Thyroid gland (tissue), 4 donors: ENCODE results near the gene MAPK11. TPM values are rescaled to one million over a fixed set of nuclear protein-coding genes. Genes with fewer than 3 reads are reported as not detected.

ENCODE experiments used
- DNase-seq, 2 donors: peaks; one replicate each; pipeline ENCODE4 v3.0.0-alpha.2; 2019
- H3K27ac ChIP-seq, 3 donors: fragments of 200-600 bp; sonication (generic); 1 replicate in 2 of 3; 2 replicates in 1 of 3; pipeline ENCODE4 v1.5.1; 2016 to 2019; ENCODE audit warnings: mild to moderate bottlenecking in 1 of 3, moderate library complexity in 1 of 3
- H3K27me3 ChIP-seq: fragments of 200-600 bp; sonication (generic); one replicate; pipeline ENCODE4 v1.5.1; 2019
- H3K36me3 ChIP-seq, 2 donors: fragments of 200-600 bp; sonication (generic); one replicate each; pipeline ENCODE4 v1.5.1; 2016 to 2019
- H3K4me1 ChIP-seq, 2 donors: fragments of 200-600 bp; sonication (generic); one replicate each; pipeline ENCODE4 v1.5.1; 2017 to 2019
- H3K4me3 ChIP-seq, 3 donors: fragments of 200-600 bp; sonication (generic); replicated peaks in 1 of 3; 1 replicate in 2 of 3; 2 replicates in 1 of 3; pipeline ENCODE4 v1.5.1; 2016; ENCODE audit warnings: mild to moderate bottlenecking in 1 of 3
- H3K9me3 ChIP-seq: fragments of 200-600 bp; sonication (generic); one replicate; pipeline ENCODE4 v1.5.1; 2017
- POLR2A ChIP-seq, 2 donors: fragments of 450-650 bp; IDR thresholded peaks; one replicate each; pipeline ENCODE4 v1.6.1; 2017; ENCODE audit warnings: antibody characterized with exemption in 2 of 2, mild to moderate bottlenecking in 2 of 2, moderate library complexity in 1 of 2
- WGBS, 2 donors: methylation state at CpG; one replicate each; pipeline ENCODE4 v1.1.5; 2017; 5-methylcytosine and 5-hydroxymethylcytosine counted together
- intact Hi-C: fragments of 100-400 bp; cut with DNase I; formaldehyde crosslinking; loops from one replicate; pipeline ENCODE4 v1.15.1; 2023
- total RNA-seq, 4 donors: library from RNA; depleted of rRNA; stranded (reverse); fragments of >200 nt; gene quantifications; one replicate each; pipeline ENCODE4 v1.2.3, GENCODE V29; 2016
- TF ChIP-seq, protein P1 (sequence below), 6 experiments: fragments of 200-600 bp in 3 of 6; fragments of 450-650 bp in 3 of 6; sonication (generic) in 3 of 6; IDR thresholded peaks; one replicate each; pipeline ENCODE4 v1.5.1; 2016 to 2019; ENCODE audit warnings: antibody characterized with exemption in 6 of 6, mild to moderate bottlenecking in 2 of 6, inconsistent platforms in 1 of 6, moderate library complexity in 1 of 6

The MAPK11 gene
- total RNA-seq, 4 donors from 2014 or later = 2.8 to 4.7 (median 4.0) TPM

- Histone ChIP-seq H3K27me3 (no peaks in the 10 kb centered on the region), H3K27ac (no peak overlapping the region), H3K4me3 (no peak overlapping the region), H3K9me3 (no peaks in the 10 kb centered on the region), H3K4me1 (peaks cover 0 to 12% of the 10 kb centered on the region in 2 donors), H3K36me3 (peaks cover 84 to 89% of the 10 kb centered on the region in 2 donors)
- DNase-seq = no peak
- intact Hi-C loops = no loop called here
- 93 to 95% methylated on average over 15 to 18 of the region's 34 CpGs for WGBS, 2 donors
- TF ChIP-seq, protein P1, sequence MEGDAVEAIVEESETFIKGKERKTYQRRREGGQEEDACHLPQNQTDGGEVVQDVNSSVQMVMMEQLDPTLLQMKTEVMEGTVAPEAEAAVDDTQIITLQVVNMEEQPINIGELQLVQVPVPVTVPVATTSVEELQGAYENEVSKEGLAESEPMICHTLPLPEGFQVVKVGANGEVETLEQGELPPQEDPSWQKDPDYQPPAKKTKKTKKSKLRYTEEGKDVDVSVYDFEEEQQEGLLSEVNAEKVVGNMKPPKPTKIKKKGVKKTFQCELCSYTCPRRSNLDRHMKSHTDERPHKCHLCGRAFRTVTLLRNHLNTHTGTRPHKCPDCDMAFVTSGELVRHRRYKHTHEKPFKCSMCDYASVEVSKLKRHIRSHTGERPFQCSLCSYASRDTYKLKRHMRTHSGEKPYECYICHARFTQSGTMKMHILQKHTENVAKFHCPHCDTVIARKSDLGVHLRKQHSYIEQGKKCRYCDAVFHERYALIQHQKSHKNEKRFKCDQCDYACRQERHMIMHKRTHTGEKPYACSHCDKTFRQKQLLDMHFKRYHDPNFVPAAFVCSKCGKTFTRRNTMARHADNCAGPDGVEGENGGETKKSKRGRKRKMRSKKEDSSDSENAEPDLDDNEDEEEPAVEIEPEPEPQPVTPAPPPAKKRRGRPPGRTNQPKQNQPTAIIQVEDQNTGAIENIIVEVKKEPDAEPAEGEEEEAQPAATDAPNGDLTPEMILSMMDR (IDR thresholded peaks at IDR 0.05) = no peak
- no peak for TF ChIP-seq POLR2A (IDR thresholded peaks at IDR 0.05)
Measured at GRCh38 chr22:50285568-50286229, 15.5 kb upstream of the MAPK11 start.

- TF ChIP-seq, protein P1 (IDR thresholded peaks at IDR 0.05) = no peak
- TF ChIP-seq POLR2A (IDR thresholded peaks at IDR 0.05) = no peak
- DNase-seq = no peak
- WGBS, 2 donors = 95 to 97% methylated on average over 5 to 11 of the region's 13 CpGs
- no peaks in the 10 kb centered on the region for H3K27me3 ChIP-seq
- no peak overlapping the region for H3K27ac ChIP-seq
- peaks cover 91 to 92% of the 10 kb centered on the region in 2 donors for H3K36me3 ChIP-seq
- no peak overlapping the region for H3K4me3 ChIP-seq
- H3K4me1 ChIP-seq = peaks cover 0 to 12% of the 10 kb centered on the region in 2 donors
- no peaks in the 10 kb centered on the region for H3K9me3 ChIP-seq
- intact Hi-C loops = no loop called here
Measured at GRCh38 chr22:50284479-50284878, 14.3 kb upstream of the MAPK11 start.

DNA sequence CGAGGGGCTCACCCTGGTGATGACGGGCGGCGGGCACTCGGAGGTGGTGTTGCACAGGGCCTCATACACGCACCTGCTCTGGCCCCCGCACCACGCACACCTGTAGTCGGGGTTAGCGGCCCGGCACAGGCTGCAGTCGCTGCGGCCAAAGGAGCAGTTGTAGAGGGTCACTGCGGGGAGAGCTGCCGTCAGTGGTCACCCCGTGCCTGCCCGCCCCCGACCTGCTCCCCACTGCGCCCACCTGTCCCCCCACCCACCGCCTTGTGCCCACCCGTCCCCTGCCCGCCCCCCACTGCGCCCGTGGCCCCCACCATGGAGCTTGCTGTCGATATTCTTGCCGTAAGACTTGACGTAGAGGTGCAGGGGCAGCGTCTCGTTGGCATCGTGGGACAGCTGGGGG, 13.6 kb upstream of the MAPK11 start:
- Histone ChIP-seq H3K27ac (no peak overlapping the region), H3K9me3 (no peaks in the 10 kb centered on the region), H3K4me3 (no peak overlapping the region), H3K4me1 (peaks cover 0 to 12% of the 10 kb centered on the region in 2 donors), H3K36me3 (peaks cover 91% of the 10 kb centered on the region in 2 donors), H3K27me3 (no peaks in the 10 kb centered on the region)
- intact Hi-C loops = no loop called here
- 99% methylated on average over 17 of the region's 30 CpGs; no CpG with 5 or more reads in 1 of the 2 donors for WGBS, 2 donors
- TF ChIP-seq POLR2A (IDR thresholded peaks at IDR 0.05) = no peak
- TF ChIP-seq, protein P1 (IDR thresholded peaks at IDR 0.05) = no peak
- DNase-seq = no peak

DNA sequence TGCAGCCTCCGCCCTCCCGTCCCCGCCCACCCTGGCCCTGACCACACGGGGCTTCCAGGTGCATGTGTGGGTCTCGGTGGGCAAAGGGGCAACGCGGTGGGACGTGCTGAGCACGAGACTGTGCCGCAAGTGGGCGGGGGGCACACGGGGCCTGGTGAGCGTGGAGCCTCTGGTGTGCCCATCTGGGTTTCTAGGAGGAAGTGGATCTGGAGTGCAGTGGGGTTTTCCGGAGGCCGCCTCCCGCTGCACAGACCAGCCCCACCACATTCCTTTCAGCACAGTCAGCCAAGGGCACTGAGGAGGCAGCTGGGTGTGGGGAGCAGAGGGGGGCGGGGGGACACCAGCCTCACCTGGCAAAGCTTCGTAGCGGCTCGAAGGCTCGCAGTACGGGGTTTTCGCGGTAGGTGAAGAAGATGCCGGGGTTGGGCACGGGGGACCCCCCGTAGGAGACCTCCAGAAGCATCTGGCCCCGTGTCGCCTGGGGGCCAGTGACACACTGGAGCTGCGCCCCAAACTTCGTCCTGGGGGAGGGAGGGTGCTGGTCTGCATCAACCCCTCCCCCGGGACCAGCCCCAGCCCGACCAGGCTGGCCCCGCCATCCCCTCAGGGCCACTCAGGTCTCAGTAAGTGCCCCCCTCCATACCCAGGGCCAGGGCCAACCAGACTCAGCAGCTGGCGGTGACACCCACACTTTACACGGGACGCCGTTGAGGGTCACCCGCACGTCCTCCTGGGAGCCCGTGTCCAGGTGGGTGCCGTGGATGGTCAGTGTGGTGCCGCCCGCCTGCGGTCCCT, 12.4 kb upstream of the MAPK11 start:
- no peaks in the 10 kb centered on the region for H3K9me3 ChIP-seq
- DNase-seq = peak; percentile 73 to 75
- H3K4me3 ChIP-seq = no peak overlapping the region
- 80 to 81% methylated on average over 17 to 36 of the region's 45 CpGs for WGBS, 2 donors
- H3K36me3 ChIP-seq = peaks cover 90 to 91% of the 10 kb centered on the region in 2 donors
- peak overlapping the region in 2 of 3 donors; percentile 46 to 65 for H3K27ac ChIP-seq
- intact Hi-C loops = no loop called here
- peaks cover 0 to 12% of the 10 kb centered on the region in 2 donors for H3K4me1 ChIP-seq
- TF ChIP-seq POLR2A (IDR thresholded peaks at IDR 0.05) = no peak
- TF ChIP-seq, protein P1 (IDR thresholded peaks at IDR 0.05) = no peak
- H3K27me3 ChIP-seq = no peaks in the 10 kb centered on the region

GRCh38 chr22:50281957-50282356, 11.8 kb upstream of the MAPK11 start:
- Histone ChIP-seq H3K4me3 (no peak overlapping the region), H3K9me3 (no peaks in the 10 kb centered on the region), H3K4me1 (peaks cover 0 to 12% of the 10 kb centered on the region in 2 donors), H3K36me3 (peaks cover 90% of the 10 kb centered on the region in 2 donors), H3K27ac (peak overlapping the region in 2 of 3 donors; percentile 46 to 65), H3K27me3 (no peaks in the 10 kb centered on the region)
- intact Hi-C loops = no loop called here
- WGBS, 2 donors = 91% methylated on average over 8 of the region's 25 CpGs; no CpG with 5 or more reads in 1 of the 2 donors
- DNase-seq = no peak
- TF ChIP-seq, protein P1 (IDR thresholded peaks at IDR 0.05) = no peak
- TF ChIP-seq POLR2A (IDR thresholded peaks at IDR 0.05) = no peak
